GM12873 (cell line): ENCODE measurements around the gene DOCK1.

Experiments used
- CTCF ChIP-seq: IDR thresholded peaks from 2 replicates; pipeline ENCODE4 v1.5.1; 2012; ENCODE audit warnings: low read depth, mild to moderate bottlenecking, moderate library complexity, low read length, control low read depth; ENCODE audit not compliant: insufficient read depth; ENCODE audit errors: missing control alignments

Gene DOCK1

DNA sequence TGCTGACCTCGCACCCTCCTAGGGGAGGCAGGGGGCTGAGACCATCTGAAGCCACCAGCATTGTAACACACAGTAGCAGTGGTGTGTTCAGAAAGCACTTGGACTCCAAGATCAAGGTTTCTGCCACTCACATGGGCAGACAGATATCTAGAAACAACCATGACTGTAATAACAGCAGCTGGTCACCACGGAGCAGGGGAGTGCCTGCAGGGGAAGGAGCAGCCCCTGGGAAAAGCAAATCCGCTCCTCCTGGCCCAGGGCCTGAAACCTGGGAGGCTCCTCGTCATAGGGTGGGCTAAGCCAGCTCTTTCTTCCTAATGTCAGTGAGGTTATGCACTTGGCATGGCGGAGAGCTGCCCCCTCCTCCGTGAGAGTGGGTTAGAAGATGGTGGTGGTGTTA, 409.6 kb downstream of the DOCK1 start:
- TF ChIP-seq CTCF, result no peak

DNA sequence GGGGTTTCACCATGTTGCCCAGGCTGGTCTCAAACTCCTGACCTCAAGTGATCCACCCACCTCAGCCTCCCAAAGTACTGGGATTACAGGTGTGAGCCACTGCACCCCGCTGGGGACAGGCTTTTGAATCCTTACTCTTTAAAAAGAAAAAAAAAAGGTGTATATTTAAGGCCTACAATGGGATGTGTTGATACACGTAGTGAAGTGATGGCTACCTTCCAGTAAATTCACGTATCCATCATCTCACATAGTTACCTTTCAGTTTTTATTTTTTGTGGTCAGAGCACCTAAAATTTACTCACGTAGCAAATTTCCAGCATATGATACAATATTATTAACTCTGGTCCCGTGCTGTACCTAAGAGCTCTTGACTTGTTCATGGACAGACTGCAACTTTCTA, 410.7 kb downstream of the DOCK1 start:
- no peak for TF ChIP-seq CTCF

GRCh38 chr10:127318396-127318795, 413.2 kb downstream of the DOCK1 start:
- no peak for TF ChIP-seq CTCF

- no peak for TF ChIP-seq CTCF
These were observed 414.0 kb downstream of the DOCK1 start for GRCh38 chr10:127319271-127319670.

DNA sequence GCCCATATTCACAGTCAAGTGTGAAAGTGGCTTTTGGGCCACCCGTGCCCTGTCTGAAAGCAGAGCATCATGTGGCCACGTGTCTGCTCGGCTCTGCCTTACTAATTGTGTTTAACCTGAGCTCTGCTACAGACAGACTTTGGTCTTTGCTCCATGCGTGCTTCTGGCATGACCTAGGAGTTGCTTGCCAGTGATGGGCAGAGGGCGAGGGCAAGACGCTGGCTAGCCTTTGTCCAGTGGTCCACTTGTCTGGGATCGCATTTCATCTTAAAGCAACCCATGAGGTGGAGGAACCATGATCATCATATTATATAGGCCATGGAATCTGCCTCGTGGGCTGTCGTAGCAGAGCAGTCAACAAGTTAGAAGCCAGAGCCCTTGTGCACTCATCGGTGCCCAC, 414.5 kb downstream of the DOCK1 start:
- no peak for TF ChIP-seq CTCF

DNA sequence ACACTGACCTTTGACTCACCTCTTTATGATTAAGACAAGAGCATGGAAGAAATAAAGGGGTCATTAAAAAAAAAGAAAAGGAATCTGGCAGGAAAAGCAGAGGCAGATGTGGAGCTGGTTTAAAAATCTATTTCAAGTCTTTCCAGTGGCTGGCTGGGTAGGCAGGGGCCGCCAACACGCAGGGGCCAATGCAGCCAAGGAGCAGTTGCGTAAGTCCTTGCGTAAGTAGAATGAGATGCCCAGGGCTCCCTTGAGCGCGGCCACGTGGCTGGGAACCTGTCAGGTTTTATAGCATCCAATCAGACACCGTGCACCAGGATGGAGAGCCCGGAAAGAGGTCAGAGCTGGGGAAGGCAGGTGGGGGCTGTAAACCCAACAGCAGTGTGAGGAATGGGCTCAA, 414.9 kb downstream of the DOCK1 start:
- no peak for TF ChIP-seq CTCF

DNA sequence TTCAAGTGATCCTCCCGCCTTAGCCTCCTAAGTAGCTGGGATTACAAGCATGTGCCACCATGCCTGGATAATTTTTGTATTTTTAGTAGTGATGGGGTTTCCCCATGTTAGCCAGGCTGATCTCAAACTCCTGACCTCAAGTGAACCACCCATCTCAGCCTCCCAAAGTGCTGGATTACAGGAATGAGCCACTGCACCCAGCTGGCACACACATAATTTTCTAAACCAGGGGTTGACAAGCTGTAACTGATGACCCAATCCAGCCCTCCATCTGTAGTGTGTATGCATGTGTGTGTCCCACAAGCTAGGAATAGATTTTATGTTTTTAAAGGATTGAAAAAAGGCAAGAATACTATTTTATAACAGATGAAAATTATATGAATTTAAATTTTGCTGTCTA, 417.1 kb downstream of the DOCK1 start:
- TF ChIP-seq CTCF, result no peak

- no peak for TF ChIP-seq CTCF
These were observed 420.3 kb downstream of the DOCK1 start for GRCh38 chr10:127325506-127325905.
